NOMO-1 treated with dmso at 0.1 percent for 144 hours (cell line): ENCODE data around the gene GRIN2A.

Experiments
- DNase-seq: peaks from one replicate; lab custom pipeline; 2025; ENCODE audit not compliant: unreplicated experiment; lab: John Stamatoyannopoulos, UW

GRIN2A gene

GRCh38 chr16:10188236-10188635 lies 6.0 kb upstream of the GRIN2A start:
- DNase-seq, result no peak

- no peak for DNase-seq
Measured at GRCh38 chr16:10181196-10182162, 749 bp downstream of the GRIN2A start.

- DNase-seq, result no peak
Measured at GRCh38 chr16:10180771-10181163, 1.5 kb downstream of the GRIN2A start.

- DNase-seq, result no peak
Measured at GRCh38 chr16:10180042-10180770, 2.0 kb downstream of the GRIN2A start.

GRCh38 chr16:10178526-10178925 lies 3.7 kb downstream of the GRIN2A start:
- DNase-seq, result no peak

- no peak for DNase-seq
Measured at GRCh38 chr16:10178080-10178479, 4.1 kb downstream of the GRIN2A start.

GRCh38 chr16:10172848-10173655 lies 9.2 kb downstream of the GRIN2A start:
- no peak for DNase-seq

GRCh38 chr16:10171221-10171620 lies 11.0 kb downstream of the GRIN2A start:
- DNase-seq, result no peak

- DNase-seq, result no peak
Measured at GRCh38 chr16:10169904-10170410, 12.3 kb downstream of the GRIN2A start.

- no peak for DNase-seq
Measured at GRCh38 chr16:10169031-10169430, 13.2 kb downstream of the GRIN2A start.

- no peak for DNase-seq
Measured at GRCh38 chr16:10168258-10168657, 14.0 kb downstream of the GRIN2A start.

- DNase-seq, result no peak
Measured at GRCh38 chr16:10165643-10166042, 16.6 kb downstream of the GRIN2A start.

- DNase-seq, result no peak
Measured at GRCh38 chr16:10162981-10163380, 19.2 kb downstream of the GRIN2A start.

GRCh38 chr16:10156099-10156498 lies 26.1 kb downstream of the GRIN2A start:
- no peak for DNase-seq

- DNase-seq, result no peak
Measured at GRCh38 chr16:10154389-10154788, 27.8 kb downstream of the GRIN2A start.

- no peak for DNase-seq
Measured at GRCh38 chr16:10153985-10154384, 28.2 kb downstream of the GRIN2A start.

- DNase-seq, result no peak
Measured at GRCh38 chr16:10151718-10152117, 30.5 kb downstream of the GRIN2A start.

GRCh38 chr16:10150906-10151305 lies 31.3 kb downstream of the GRIN2A start:
- DNase-seq, result no peak

- DNase-seq, result no peak
Measured at GRCh38 chr16:10145542-10146035, 36.6 kb downstream of the GRIN2A start.

- no peak for DNase-seq
Measured at GRCh38 chr16:10141671-10142070, 40.6 kb downstream of the GRIN2A start.

- DNase-seq, result no peak
Measured at GRCh38 chr16:10138881-10139280, 43.3 kb downstream of the GRIN2A start.
